ENCODE data around the gene HOXD9.

HOXD9 gene

GRCh38 chr2:176085861-176086771, 36.4 kb upstream of the HOXD9 start:
- no peak for DNase-seq (ENCODE audit: low read depth)

DNA sequence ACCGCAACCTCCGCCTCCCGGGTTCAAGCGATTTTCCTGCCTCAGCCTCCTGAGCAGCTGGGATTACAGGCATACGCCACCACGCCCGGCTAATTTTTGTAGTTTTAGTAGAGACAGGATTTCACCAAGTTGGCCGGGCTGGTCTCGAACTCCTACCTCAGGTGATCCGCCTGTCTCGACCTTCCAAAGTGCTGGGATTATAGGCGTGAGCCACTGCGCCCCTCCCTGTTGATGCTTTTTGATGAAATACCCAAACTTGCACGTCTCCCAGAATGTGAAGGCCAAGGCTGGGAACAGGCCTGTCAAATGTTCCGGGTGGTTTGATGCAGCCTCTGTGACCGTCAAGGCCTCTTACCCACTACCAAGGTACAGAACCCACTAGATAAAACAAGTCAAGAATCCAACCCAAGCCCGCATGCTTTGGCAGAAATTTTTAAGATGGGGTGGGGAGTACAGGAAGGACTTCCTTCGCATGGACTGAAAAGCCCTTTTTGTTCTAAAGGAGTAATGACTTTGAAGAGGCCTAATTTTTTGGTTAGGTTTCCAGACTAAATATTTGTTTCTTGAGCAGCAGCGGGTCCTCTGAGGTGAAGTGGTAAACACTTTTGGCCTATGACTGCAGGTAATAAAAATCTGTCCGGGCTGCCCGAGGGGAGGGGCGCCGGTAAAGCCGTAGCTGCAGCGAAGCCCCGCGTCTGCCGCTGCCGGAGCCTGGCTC, 35.0 kb upstream of the HOXD9 start:
- DNase-seq (ENCODE audit: low read depth), result no peak

DNA sequence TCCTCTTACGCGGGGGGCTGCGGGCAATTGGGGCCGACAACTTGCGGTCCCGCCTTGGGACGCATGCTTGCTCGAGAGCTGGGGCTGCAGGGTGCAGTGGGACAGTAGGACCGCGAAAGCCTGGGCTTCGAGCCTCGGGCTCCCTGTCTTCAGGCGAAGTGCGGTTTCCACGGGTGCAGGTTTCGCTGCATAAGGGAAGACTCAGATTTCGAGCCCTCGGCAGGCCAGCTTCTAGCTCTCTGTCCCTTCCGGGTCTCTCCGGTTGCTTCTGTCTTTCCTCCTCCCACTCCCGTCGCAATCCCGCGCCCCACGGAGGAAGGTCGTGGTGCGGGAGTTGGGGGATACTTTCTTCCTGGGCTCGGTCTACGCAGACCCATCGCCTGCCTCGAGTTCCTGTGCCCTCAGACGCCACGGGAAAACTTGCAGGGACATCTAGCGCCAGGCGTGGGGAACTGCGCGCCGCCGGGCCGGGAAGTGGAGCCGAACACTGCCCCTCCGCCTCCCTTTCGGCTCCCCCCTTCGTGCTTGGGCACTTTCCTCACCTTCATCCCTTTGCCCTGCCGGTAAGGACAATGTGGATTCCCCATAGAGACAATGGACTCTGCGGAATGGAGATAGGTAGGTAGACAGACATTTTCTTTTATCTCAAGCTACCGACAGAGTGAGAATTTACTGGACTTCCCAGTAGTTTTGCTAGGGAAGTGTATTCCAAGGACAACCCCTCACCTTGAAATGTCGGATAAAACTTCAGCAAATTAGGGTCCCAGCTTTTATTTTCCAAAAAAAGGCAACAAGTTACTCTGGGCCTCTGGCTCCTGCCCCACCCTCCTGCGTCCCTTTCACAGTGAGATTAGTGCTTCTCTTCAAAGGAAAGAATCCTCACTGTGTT, 34.2 kb upstream of the HOXD9 start:
- no peak for DNase-seq (ENCODE audit: low read depth)

GRCh38 chr2:176088937-176089842, 33.3 kb upstream of the HOXD9 start:
- no peak for DNase-seq (ENCODE audit: low read depth)

- no peak for DNase-seq (ENCODE audit: low read depth)
Measured at GRCh38 chr2:176089843-176090395, 32.6 kb upstream of the HOXD9 start.

DNA sequence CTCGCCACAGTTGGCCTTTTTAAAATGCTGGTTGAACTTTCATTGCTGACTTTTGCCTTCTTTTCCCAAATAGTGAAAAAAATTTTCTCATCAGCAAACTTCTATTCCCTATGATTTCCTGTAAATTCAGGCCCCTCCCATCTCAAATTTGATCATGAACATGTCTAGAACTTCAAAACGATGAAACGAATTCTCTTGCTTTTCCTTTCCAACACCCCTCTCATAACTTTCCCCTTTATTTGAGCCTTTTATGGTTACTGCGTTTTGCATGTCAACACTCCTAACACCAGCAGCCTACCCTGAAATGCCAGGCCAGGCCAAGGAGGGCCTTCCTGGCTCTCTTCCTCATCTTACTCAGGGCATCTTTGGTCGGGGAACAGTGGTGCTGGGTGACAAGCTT, 31.7 kb upstream of the HOXD9 start:
- no peak for DNase-seq (ENCODE audit: low read depth)

DNA sequence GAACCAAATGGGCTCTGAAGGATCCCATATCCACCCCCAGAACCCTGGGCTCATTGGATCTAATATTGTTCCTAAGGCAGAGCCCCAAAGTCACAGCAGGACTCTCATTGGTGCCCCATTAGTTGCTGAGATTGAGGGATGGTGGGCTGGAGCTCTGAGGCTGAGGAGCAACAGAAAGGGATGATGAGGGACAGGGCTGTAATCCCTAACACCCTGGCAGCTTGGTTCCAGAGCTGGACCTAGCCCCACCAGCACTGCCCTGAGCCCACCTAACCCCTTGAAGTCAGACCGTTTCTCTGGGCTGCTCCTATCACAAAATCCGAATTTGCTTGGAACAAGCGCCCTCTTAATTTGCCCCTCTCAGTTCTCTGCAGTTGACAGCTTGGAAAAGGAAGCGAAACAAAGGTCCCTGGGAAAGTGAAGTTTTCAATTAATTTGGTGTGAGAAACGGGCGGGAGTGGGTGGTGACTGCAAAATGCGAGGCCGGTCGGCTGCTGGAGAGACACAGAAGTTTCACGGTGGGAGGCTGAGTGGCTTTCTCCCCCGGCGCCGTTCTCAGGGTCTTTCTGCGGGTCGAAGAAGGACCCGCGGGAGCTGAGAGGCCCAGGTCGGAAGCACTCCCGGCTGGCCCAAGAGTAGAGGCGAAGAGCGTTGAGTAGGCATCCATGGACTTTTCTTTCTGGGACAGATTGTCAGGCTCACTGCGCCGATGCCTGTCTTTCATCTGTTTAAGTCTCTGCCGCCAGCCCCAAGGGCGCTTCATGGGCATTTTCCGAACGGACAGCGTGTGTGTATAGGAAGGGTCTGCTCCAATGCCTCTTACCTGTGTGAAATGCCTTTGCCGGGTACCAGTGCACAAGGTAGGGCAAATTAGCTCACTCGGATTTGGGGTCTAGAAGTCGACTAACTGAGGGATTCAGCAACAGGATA, 30.9 kb upstream of the HOXD9 start:
- no peak for DNase-seq (ENCODE audit: low read depth)

DNA sequence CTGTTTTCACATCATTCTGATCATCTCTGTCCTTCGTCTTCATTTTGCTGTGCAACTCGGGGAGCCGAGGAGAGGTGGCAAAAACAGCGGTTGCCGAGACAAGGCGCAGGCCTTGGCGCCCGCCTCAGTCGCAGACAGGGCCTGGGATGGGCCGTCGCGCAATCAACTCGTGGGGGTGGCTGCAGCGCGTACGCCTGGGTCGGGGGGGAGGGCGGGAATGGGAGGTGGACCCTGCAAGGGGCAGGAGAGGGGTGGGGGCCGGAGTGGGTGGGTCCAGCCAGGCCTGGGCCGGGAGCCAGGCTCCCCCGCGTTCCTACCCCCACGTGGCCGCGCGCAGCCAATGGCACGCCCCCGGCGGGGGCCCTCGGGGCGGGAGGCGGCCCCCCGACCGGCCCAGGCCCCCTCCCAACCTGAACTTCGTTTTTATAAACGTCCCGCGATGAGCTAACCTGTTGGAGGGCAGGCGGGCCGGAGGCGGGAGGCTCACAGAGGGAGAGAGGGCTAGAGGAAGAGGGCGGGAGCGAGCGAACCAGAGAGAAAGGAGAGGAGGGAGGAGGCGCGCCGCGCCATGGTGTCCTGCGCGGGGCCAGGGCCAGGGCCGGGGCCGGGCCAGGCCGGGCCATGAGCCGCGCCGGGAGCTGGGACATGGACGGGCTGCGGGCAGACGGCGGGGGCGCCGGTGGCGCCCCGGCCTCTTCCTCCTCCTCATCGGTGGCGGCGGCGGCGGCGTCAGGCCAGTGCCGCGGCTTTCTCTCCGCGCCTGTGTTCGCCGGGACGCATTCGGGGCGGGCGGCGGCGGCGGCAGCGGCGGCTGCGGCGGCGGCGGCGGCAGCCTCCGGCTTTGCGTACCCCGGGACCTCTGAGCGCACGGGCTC, 30.0 kb upstream of the HOXD9 start, which contains the start of gene HOXD13:
HOXD13 (plus strand) TSS at position 452 of the 875 bp plus-strand sequence; CDS start at position 622, 170 bp downstream.
- DNase-seq (ENCODE audit: low read depth), result no peak

DNA sequence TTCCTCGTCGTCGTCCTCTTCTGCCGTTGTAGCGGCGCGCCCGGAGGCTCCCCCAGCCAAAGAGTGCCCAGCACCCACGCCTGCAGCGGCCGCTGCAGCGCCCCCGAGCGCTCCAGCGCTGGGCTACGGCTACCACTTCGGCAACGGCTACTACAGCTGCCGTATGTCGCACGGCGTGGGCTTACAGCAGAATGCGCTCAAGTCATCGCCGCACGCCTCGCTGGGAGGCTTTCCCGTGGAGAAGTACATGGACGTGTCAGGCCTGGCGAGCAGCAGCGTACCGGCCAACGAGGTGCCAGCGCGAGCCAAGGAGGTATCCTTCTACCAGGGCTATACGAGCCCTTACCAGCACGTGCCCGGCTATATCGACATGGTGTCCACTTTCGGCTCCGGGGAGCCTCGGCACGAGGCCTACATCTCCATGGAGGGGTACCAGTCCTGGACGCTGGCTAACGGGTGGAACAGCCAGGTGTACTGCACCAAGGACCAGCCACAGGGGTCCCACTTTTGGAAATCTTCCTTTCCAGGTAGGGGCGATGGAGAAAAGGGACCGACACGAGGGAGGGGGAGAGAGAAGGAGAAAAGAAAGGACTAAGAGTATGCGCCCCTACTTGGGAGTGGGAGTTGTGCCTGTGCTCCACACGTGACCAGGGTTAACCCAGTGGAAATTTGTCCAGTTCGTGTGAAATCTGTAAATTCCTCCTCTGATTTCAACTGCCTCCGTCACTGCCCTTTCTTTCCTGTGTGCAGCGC, 29.2 kb upstream of the HOXD9 start:
- DNase-seq (ENCODE audit: low read depth), result no peak

GRCh38 chr2:176093898-176094249, 28.6 kb upstream of the HOXD9 start:
- DNase-seq (ENCODE audit: low read depth), result no peak

- DNase-seq (ENCODE audit: low read depth), result no peak
Measured at GRCh38 chr2:176094349-176094748, 28.2 kb upstream of the HOXD9 start.

DNA sequence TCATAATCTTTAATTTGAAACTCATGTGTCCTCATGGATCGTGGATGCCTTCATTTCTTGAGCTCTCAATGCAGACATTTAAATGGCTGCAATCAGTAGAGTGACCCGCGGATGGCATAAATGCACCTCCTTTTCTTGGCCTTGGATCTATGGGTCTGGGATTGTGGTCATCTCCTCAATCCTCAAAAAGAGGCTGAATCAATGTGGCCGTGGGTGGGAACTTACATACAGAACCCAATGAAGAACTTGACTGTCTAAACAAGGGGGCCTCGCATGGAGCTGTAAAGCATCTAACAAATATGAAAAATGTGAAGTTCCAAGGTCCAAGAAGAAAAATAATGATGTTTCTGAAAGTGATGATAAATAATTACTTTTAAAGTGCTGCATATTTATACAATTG, 27.1 kb upstream of the HOXD9 start:
- DNase-seq (ENCODE audit: low read depth), result no peak

DNA sequence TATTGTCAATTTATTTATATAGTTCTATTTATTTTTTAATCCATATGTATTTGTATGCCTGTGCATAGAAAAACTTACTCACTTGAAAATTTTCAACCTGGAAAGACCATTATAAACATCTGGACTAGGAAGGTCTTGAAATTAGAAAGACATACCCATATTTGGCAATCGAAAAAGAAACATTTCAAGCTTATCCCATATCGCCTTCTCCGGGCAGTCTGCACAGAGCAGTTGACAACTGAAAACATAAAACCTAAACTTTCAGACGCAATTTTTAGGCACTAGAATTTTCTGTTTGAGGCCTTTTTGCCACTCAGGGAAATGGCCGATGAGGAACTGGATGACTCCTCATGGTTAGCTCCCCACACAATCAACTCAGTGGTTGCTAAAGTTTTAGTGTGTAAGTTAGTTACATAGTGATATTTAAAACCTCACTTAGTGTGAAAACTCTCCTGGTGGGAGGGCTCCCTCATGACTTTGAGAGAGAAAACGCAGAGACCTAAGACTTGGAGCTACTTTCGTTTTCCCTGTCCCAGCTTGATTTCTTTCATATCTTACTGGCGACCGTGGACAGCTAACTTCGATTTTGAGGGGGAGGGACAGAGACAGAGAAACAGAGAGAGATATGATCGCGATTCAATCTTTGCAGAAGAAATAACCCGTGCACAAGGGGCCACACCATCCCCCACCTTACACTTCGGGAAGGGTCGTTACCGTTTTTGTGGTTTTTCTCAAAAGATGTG, 26.1 kb upstream of the HOXD9 start:
- DNase-seq (ENCODE audit: low read depth), result no peak

- DNase-seq (ENCODE audit: low read depth), result peak; percentile 21
Measured at GRCh38 chr2:176096986-176097819, 25.3 kb upstream of the HOXD9 start.

GRCh38 chr2:176097820-176098365, 24.6 kb upstream of the HOXD9 start:
- DNase-seq (ENCODE audit: low read depth), result no peak
